GM21786 (cell line): Measurements from ENCODE around the gene SLC18A2.
"Not testable (repeated sequence)": the region's sequence is repeated elsewhere in the genome, so short reads cannot be mapped to it uniquely, and the experiment has no call there.

Experiments
- ATAC-seq: cut with Tn5 transposase; IDR thresholded peaks from one replicate; pipeline ENCODE4 v1.9.1; 2021; ENCODE audit not compliant: unreplicated experiment

SLC18A2 gene

GRCh38 chr10:117262291-117262902 is 21.5 kb downstream of the SLC18A2 start:
- ATAC-seq: no peak

- ATAC-seq: no peak
Observed at GRCh38 chr10:117262903-117263293, 22.0 kb downstream of the SLC18A2 start.

GRCh38 chr10:117264782-117265181 is 23.9 kb downstream of the SLC18A2 start:
- ATAC-seq: no peak

- no peak for ATAC-seq
Observed at GRCh38 chr10:117266400-117266799, 25.5 kb downstream of the SLC18A2 start.

- ATAC-seq: no peak
Observed at GRCh38 chr10:117266812-117267211, 25.9 kb downstream of the SLC18A2 start.

GRCh38 chr10:117268258-117268657 is 27.3 kb downstream of the SLC18A2 start:
- no peak for ATAC-seq

- ATAC-seq: no peak
Observed at GRCh38 chr10:117268907-117269306, 28.0 kb downstream of the SLC18A2 start.

GRCh38 chr10:117271427-117271826 is 30.5 kb downstream of the SLC18A2 start:
- no peak for ATAC-seq

- ATAC-seq: no peak
Observed at GRCh38 chr10:117272195-117273076, 31.5 kb downstream of the SLC18A2 start.

GRCh38 chr10:117273980-117274379 is 33.1 kb downstream of the SLC18A2 start:
- no peak for ATAC-seq

GRCh38 chr10:117274509-117274908 is 33.6 kb downstream of the SLC18A2 start:
- no peak for ATAC-seq

GRCh38 chr10:117275121-117275520 is 34.2 kb downstream of the SLC18A2 start:
- ATAC-seq: no peak

GRCh38 chr10:117277675-117278074 is 36.8 kb downstream of the SLC18A2 start:
- ATAC-seq: no peak

- no peak for ATAC-seq
Observed at GRCh38 chr10:117284716-117285494, 44.0 kb downstream of the SLC18A2 start.

GRCh38 chr10:117290872-117291271 is 50.0 kb downstream of the SLC18A2 start:
- ATAC-seq: not testable (repeated sequence)

- no peak for ATAC-seq
Observed at GRCh38 chr10:117294039-117294645, 53.2 kb downstream of the SLC18A2 start.

- no peak for ATAC-seq
Observed at GRCh38 chr10:117294735-117295134, 53.8 kb downstream of the SLC18A2 start.

GRCh38 chr10:117298219-117298618 is 57.3 kb downstream of the SLC18A2 start:
- no peak for ATAC-seq

GRCh38 chr10:117299435-117299834 is 58.5 kb downstream of the SLC18A2 start:
- no peak for ATAC-seq

GRCh38 chr10:117300671-117301070 is 59.8 kb downstream of the SLC18A2 start:
- no peak for ATAC-seq

- ATAC-seq: not testable (repeated sequence)
Observed at GRCh38 chr10:117303451-117303850, 62.5 kb downstream of the SLC18A2 start.
